ENCODE measurements around the gene CENPE.

CENPE gene

GRCh38 chr4:103129174-103129573, 69.0 kb downstream of the CENPE start:
- no peak for TF ChIP-seq CTCF (IDR thresholded peaks at IDR 0.05; ENCODE audit: extremely low read depth, missing control alignments)
- DNase-seq (ENCODE audit: low spot score) = no peak

- no peak for DNase-seq (ENCODE audit: low spot score)
- TF ChIP-seq CTCF (IDR thresholded peaks at IDR 0.05; ENCODE audit: extremely low read depth, missing control alignments) = no peak
These were observed 72.0 kb downstream of the CENPE start for GRCh38 chr4:103126126-103126525.

GRCh38 chr4:103123114-103123513, 75.0 kb downstream of the CENPE start:
- TF ChIP-seq CTCF (IDR thresholded peaks at IDR 0.05; ENCODE audit: extremely low read depth, missing control alignments) = no peak
- no peak for DNase-seq (ENCODE audit: low spot score)

- no peak for TF ChIP-seq CTCF (IDR thresholded peaks at IDR 0.05; ENCODE audit: extremely low read depth, missing control alignments)
- no peak for DNase-seq (ENCODE audit: low spot score)
These were observed 80.0 kb downstream of the CENPE start for GRCh38 chr4:103118166-103118565.

- DNase-seq (ENCODE audit: low spot score) = no peak
- no peak for TF ChIP-seq CTCF (IDR thresholded peaks at IDR 0.05; ENCODE audit: extremely low read depth, missing control alignments)
These were observed 86.5 kb downstream of the CENPE start for GRCh38 chr4:103111598-103111997.

- no peak for TF ChIP-seq CTCF (IDR thresholded peaks at IDR 0.05; ENCODE audit: extremely low read depth, missing control alignments)
- no peak for DNase-seq (ENCODE audit: low spot score)
These were observed 89.6 kb downstream of the CENPE start for GRCh38 chr4:103108542-103108941.

GRCh38 chr4:103105558-103106356, 92.4 kb downstream of the CENPE start:
- no peak for TF ChIP-seq CTCF (IDR thresholded peaks at IDR 0.05; ENCODE audit: extremely low read depth, missing control alignments)
- no peak for DNase-seq (ENCODE audit: low spot score)
